ENCODE results near the gene PRRT1B. TPM values are rescaled to one million over a fixed set of nuclear protein-coding genes. Genes with fewer than 3 reads are reported as not detected.

PRRT1B gene
- total RNA-seq, 1 experiment from 2014 or later, result not detected

- peaks cover 17% of the 10 kb centered on the region for H3K36me3 ChIP-seq
- no peak for DNase-seq (ENCODE audit: low read depth in 1 of 2, low spot score in 2 of 2)
- peaks cover 3% of the 10 kb centered on the region; the same call in 1 of the 2 replicates for H3K4me1 ChIP-seq (replicated peaks)
- no peak overlapping the region for H3K27ac ChIP-seq
- H3K9me3 ChIP-seq (replicated peaks), result no peaks in the 10 kb centered on the region
- H3K27me3 ChIP-seq (replicated peaks), result no peaks in the 10 kb centered on the region
- no peak overlapping the region for H3K4me3 ChIP-seq
Measured at GRCh38 chr9:131595696-131596429, 50.5 kb downstream of the PRRT1B start.

- Histone ChIP-seq H3K27me3 (replicated peaks) (no peaks in the 10 kb centered on the region), H3K4me1 (replicated peaks) (peaks cover under 1% of the 10 kb centered on the region; the same call in 1 of the 2 replicates), H3K9me3 (replicated peaks) (no peaks in the 10 kb centered on the region), H3K36me3 (peaks cover 12% of the 10 kb centered on the region), H3K4me3 (no peak overlapping the region), H3K27ac (no peak overlapping the region)
- no peak for DNase-seq (ENCODE audit: low read depth in 1 of 2, low spot score in 2 of 2)
Measured at GRCh38 chr9:131596430-131596743, 51.1 kb downstream of the PRRT1B start.

- H3K27ac ChIP-seq, result no peak overlapping the region
- no peak for DNase-seq (ENCODE audit: low read depth in 1 of 2, low spot score in 2 of 2)
- H3K4me3 ChIP-seq, result no peak overlapping the region
- H3K27me3 ChIP-seq (replicated peaks), result no peaks in the 10 kb centered on the region
- no peaks in the 10 kb centered on the region for H3K9me3 ChIP-seq (replicated peaks)
- no peaks in the 10 kb centered on the region for H3K4me1 ChIP-seq (replicated peaks)
- H3K36me3 ChIP-seq, result peaks cover 10% of the 10 kb centered on the region
Measured at GRCh38 chr9:131597246-131597645, 51.9 kb downstream of the PRRT1B start.

- Histone ChIP-seq H3K36me3 (peaks cover 10% of the 10 kb centered on the region), H3K4me3 (no peak overlapping the region), H3K4me1 (replicated peaks) (no peaks in the 10 kb centered on the region)
Measured at GRCh38 chr9:131598121-131598520, 52.8 kb downstream of the PRRT1B start.

GRCh38 chr9:131601683-131602181 lies 56.4 kb downstream of the PRRT1B start:
- H3K9me3 ChIP-seq (replicated peaks), result no peaks in the 10 kb centered on the region
- peaks cover 9% of the 10 kb centered on the region for H3K4me1 ChIP-seq (replicated peaks)
- H3K4me3 ChIP-seq, result no peak overlapping the region
- no peaks in the 10 kb centered on the region for H3K27me3 ChIP-seq (replicated peaks)
- no peak for DNase-seq (ENCODE audit: low read depth in 1 of 2, low spot score in 2 of 2)
- no peak overlapping the region for H3K27ac ChIP-seq
- peaks cover 2% of the 10 kb centered on the region; the same call in 1 of the 2 replicates for H3K36me3 ChIP-seq

More at GRCh38 chr9:131598121-131598520, 52.8 kb downstream of the PRRT1B start:
- DNase-seq (ENCODE audit: low read depth in 1 of 2, low spot score in 2 of 2), result peak in 1 of 2 experiments; percentile 41
- no peaks in the 10 kb centered on the region for H3K27me3 ChIP-seq (replicated peaks)
- no peak overlapping the region for H3K27ac ChIP-seq
- no peaks in the 10 kb centered on the region for H3K9me3 ChIP-seq (replicated peaks)

DNA sequence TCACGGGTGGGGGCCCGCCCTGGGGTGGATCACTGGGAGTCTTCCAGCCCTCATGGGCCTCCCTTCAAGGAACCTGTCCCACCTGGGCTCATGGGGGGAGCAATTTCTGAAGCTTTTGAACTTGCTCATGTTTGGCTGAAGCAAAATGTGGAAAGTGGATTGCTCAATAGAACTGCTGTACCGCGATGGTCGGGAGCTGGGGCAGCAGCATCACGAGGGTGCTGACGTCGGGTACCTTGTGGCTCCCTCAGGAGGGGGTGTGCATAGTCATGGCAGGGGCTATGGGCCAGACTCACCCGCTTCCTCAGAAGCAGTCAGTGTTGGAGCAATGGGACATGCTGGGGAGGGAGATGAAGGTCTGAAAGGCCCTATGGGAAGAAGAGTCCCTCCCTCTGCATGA lies 57.9 kb downstream of the PRRT1B start:
- H3K4me1 ChIP-seq (replicated peaks), result peaks cover 24% of the 10 kb centered on the region
- no peak for DNase-seq (ENCODE audit: low read depth in 1 of 2, low spot score in 2 of 2)
- H3K27me3 ChIP-seq (replicated peaks), result no peaks in the 10 kb centered on the region
- H3K27ac ChIP-seq, result no peak overlapping the region
- H3K36me3 ChIP-seq, result no peaks in the 10 kb centered on the region; the same call in 1 of the 2 replicates
- no peaks in the 10 kb centered on the region for H3K9me3 ChIP-seq (replicated peaks)
- no peak overlapping the region for H3K4me3 ChIP-seq

DNA sequence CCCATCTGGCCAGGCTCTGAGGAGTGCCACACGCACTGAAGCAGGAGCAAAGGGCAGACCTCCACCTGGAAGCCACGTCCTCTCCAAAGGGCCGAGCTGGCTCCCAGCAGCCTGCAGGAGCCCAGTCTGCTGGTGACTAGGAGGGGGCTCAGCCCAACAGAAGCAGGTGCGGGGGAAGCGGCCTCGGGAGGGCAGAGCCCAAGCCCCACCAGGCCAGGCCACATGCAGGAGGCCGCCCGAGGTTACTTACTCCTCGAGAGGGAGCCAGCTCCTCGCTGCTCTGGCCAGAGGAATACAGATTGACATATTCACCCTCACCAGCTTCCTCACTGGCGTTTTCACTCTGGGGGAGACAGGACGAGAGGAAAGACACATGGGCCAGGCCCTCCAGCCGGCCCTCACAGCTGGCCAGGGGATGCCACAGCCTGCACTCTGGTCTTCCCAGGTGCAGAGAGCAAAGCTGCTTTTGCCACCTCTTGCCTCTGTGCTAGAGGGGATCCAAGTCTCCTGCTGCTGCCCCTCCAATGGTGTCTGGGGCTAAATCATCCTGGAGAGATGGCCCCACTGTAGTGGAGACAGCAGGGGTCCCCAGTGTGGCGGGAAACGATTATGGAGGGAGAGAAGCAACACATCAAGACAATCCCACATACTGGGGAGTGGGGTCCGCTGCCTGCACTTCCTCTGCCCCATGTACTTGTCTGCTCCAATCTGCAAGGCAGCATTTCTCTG lies 58.6 kb downstream of the PRRT1B start:
- H3K9me3 ChIP-seq (replicated peaks), result no peaks in the 10 kb centered on the region
- H3K4me3 ChIP-seq, result no peak overlapping the region
- no peak overlapping the region for H3K27ac ChIP-seq
- H3K36me3 ChIP-seq, result no peaks in the 10 kb centered on the region; the same call in 1 of the 2 replicates
- H3K27me3 ChIP-seq (replicated peaks), result no peaks in the 10 kb centered on the region
- DNase-seq (ENCODE audit: low read depth in 1 of 2, low spot score in 2 of 2), result peak in 1 of 2 experiments; percentile 36
- H3K4me1 ChIP-seq (replicated peaks), result peaks cover 31% of the 10 kb centered on the region

- H3K27me3 ChIP-seq (replicated peaks), result no peaks in the 10 kb centered on the region
- H3K4me3 ChIP-seq, result no peak overlapping the region
- H3K27ac ChIP-seq, result no peak overlapping the region
- no peaks in the 10 kb centered on the region; the same call in 1 of the 2 replicates for H3K36me3 ChIP-seq
- peaks cover 45% of the 10 kb centered on the region for H3K4me1 ChIP-seq (replicated peaks)
- H3K9me3 ChIP-seq (replicated peaks), result no peaks in the 10 kb centered on the region
- peak; percentile 54 to 75 for DNase-seq (ENCODE audit: low read depth in 1 of 2, low spot score in 2 of 2)
Measured at GRCh38 chr9:131605770-131606590, 60.7 kb downstream of the PRRT1B start.

DNA sequence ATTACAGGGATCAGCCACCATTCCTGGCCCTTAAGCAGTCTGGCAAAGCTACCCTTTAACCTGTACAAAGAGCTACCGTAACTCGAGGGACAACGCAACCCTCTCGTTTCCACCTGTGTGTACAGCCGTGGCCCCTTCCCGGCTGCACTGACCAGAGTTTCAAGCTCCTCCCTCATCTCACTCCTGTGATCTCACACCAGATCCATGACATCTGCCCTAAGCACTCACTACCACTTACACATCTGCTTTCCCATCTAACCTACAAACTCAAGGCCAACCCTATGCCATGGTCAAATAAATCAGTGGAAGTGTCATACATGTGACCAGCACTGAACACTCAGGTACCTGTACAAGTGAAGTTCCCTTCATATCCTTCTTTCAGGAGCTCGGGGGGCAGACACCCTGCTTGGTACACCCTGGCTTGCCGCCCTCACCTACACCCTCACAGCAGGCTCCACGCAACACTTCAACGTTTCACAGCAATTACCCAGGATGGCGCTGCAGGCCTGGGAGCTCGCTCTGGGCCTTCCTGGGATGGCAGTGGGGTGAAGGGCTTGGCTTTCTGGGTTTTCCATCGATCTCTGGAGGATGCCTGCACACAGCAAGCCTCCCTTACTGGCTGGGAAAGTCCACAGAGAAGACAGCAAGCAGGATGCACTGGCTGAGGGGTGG lies 61.7 kb downstream of the PRRT1B start:
- peaks cover 45% of the 10 kb centered on the region for H3K4me1 ChIP-seq (replicated peaks)
- H3K4me3 ChIP-seq, result no peak overlapping the region
- no peak for DNase-seq (ENCODE audit: low read depth in 1 of 2, low spot score in 2 of 2)
- no peaks in the 10 kb centered on the region for H3K27me3 ChIP-seq (replicated peaks)
- H3K36me3 ChIP-seq, result no peaks in the 10 kb centered on the region; the same call in 1 of the 2 replicates
- no peak overlapping the region for H3K27ac ChIP-seq
- H3K9me3 ChIP-seq (replicated peaks), result no peaks in the 10 kb centered on the region

DNA sequence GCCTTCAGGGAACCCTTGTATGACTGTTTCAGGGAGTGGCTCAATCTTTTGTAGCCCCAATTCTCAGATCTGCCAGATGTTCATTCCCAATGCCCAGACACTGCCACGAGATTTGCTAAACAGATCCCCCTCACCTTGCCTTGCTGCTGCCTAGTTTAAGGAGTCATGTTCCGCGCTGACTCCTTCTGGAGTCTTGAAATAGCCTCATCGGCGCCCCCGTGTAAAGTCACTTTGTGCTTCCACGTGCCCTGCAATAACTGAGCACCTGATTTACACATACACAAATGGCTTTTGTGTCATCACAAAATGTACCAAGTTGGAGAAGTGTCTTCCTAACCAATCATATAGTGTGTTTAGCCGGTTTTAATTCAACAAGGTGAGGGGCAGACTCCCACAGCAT lies 62.3 kb downstream of the PRRT1B start:
- H3K27ac ChIP-seq, result no peak overlapping the region
- no peak overlapping the region for H3K4me3 ChIP-seq
- peaks cover 45% of the 10 kb centered on the region for H3K4me1 ChIP-seq (replicated peaks)
- H3K27me3 ChIP-seq (replicated peaks), result no peaks in the 10 kb centered on the region
- no peak for DNase-seq (ENCODE audit: low read depth in 1 of 2, low spot score in 2 of 2)
- H3K36me3 ChIP-seq, result no peaks in the 10 kb centered on the region; the same call in 1 of the 2 replicates
- H3K9me3 ChIP-seq (replicated peaks), result no peaks in the 10 kb centered on the region

GRCh38 chr9:131608493-131609037 lies 63.2 kb downstream of the PRRT1B start:
- no peaks in the 10 kb centered on the region; the same call in 1 of the 2 replicates for H3K36me3 ChIP-seq
- H3K9me3 ChIP-seq (replicated peaks), result no peaks in the 10 kb centered on the region
- H3K4me1 ChIP-seq (replicated peaks), result peaks cover 45% of the 10 kb centered on the region
- H3K27me3 ChIP-seq (replicated peaks), result no peaks in the 10 kb centered on the region
- peak overlapping the region; percentile 75 for H3K27ac ChIP-seq
- DNase-seq (ENCODE audit: low read depth in 1 of 2, low spot score in 2 of 2), result peak; percentile 87 to 88
- no peak overlapping the region for H3K4me3 ChIP-seq

Measured in SJSA1 (cell line).